H1 (cell line): ENCODE results near the gene SGCE.

Source experiments
- ASH2L ChIP-seq: fragments of 200-600, 300-600 bp; sonication (generic); IDR thresholded peaks from one replicate; pipeline ENCODE4 v1.7.1; 2017; ENCODE audit warnings: low read length
- BRCA1 ChIP-seq: IDR thresholded peaks from 2 replicates; pipeline ENCODE4 v1.6.1; 2012; ENCODE audit warnings: low read depth, low read length, improper control_type of control experiment
- CTCF ChIP-seq, 3 experiments: IDR thresholded peaks; 1 replicate in 2 of 3; 2 replicates in 1 of 3; pipeline versions ENCODE4 v1.5.1 to v1.6.1; 2011; ENCODE audit warnings: low read length in 3 of 3, mild to moderate bottlenecking in 3 of 3, inconsistent platforms in 2 of 3, low read depth in 1 of 3, moderate library complexity in 1 of 3; ENCODE audit not compliant: insufficient read depth in 1 of 3; ENCODE audit errors: control extremely low read depth in 1 of 3
- EP300 ChIP-seq, 2 experiments: IDR thresholded peaks; 1 replicate in 1 of 2; 2 replicates in 1 of 2; pipeline ENCODE4 v1.6.1; 2011 to 2012; ENCODE audit warnings: low read depth in 2 of 2, low read length in 2 of 2, mild to moderate bottlenecking in 2 of 2, borderline replicate concordance in 1 of 2, inconsistent platforms in 1 of 2, moderate library complexity in 1 of 2
- EZH2 ChIP-seq: fragments of 200-600 bp; sonication (generic); IDR thresholded peaks from 2 replicates; pipeline ENCODE4 v1.7.1; 2012; ENCODE audit warnings: low read depth, mild to moderate bottlenecking, moderate library complexity, low read length, inconsistent platforms; ENCODE audit not compliant: severe bottlenecking
- JUN ChIP-seq: IDR thresholded peaks from 2 replicates; pipeline ENCODE4 v1.6.1; 2011; ENCODE audit warnings: low read depth, mild to moderate bottlenecking, improper control_type of control experiment, low read length
- PHF8 ChIP-seq: fragments of 200-600 bp; sonication (generic); conservative IDR thresholded peaks from 2 replicates; pipeline ENCODE4 v1.7.1; 2012; ENCODE audit warnings: low read depth, mild to moderate bottlenecking, inconsistent platforms, low read length, moderate library complexity
- POLR2AphosphoS5 ChIP-seq: IDR thresholded peaks from 2 replicates; pipeline ENCODE4 v1.6.1; 2011; ENCODE audit warnings: low read depth, low read length
- TBP ChIP-seq: IDR thresholded peaks from 2 replicates; pipeline ENCODE4 v1.6.1; 2011; ENCODE audit warnings: low read depth, low read length, improper control_type of control experiment
- TCF12 ChIP-seq: IDR thresholded peaks from 2 replicates; pipeline ENCODE4 v1.6.1; 2011; ENCODE audit warnings: low read depth, mild to moderate bottlenecking, low read length

GRCh38 chr7:94655126-94655847 lies 646 bp downstream of the SGCE start:
- TF ChIP-seq EP300 (IDR thresholded peaks at IDR 0.05; ENCODE audit: borderline replicate concordance in 1 of 2, low read depth in 2 of 2, low read length in 2 of 2) (no peak), PHF8 (no peak), BRCA1 (no peak), JUN (no peak), TCF12 (no peak), TBP (no peak), CTCF (IDR thresholded peaks at IDR 0.05; ENCODE audit: control extremely low read depth in 1 of 3, insufficient read depth in 1 of 3, low read depth in 1 of 3, low read length in 3 of 3) (no peak), ASH2L (peak; percentile 28), POLR2AphosphoS5 (no peak), EZH2 (no peak)
